ENCODE results near the gene SUMO4. TPM values are rescaled to one million over a fixed set of nuclear protein-coding genes. Genes with fewer than 3 reads are reported as not detected.

The SUMO4 gene
- total RNA-seq, 1 experiment from 2014 or later: 2.8 TPM

- CTCF ChIA-PET: no interaction called here
- H3K9me3 ChIP-seq (ENCODE audit: low read depth, low read length, poor library complexity, severe bottlenecking): no peaks in the 10 kb centered on the region
- peaks cover 24% of the 10 kb centered on the region for H3K36me3 ChIP-seq (ENCODE audit: insufficient read depth, low read length, poor library complexity, severe bottlenecking)
- peaks cover 6% of the 10 kb centered on the region for H3K4me1 ChIP-seq (ENCODE audit: insufficient read depth, low read length, poor library complexity, severe bottlenecking)
- H3K27ac ChIP-seq (ENCODE audit: low read depth, low read length, poor library complexity, severe bottlenecking): no peak overlapping the region
- no peak overlapping the region for H3K4me3 ChIP-seq (ENCODE audit: low read depth, low read length, poor library complexity, severe bottlenecking)
- intact Hi-C loops (cut with micrococcal nuclease; ENCODE audit: unreplicated experiment): no loop called here
- TF ChIP-seq EZH2 (IDR thresholded peaks at IDR 0.05; ENCODE audit: borderline replicate concordance, low read depth, low read length, poor library complexity, severe bottlenecking) (no peak), CTCF (conservative IDR thresholded peaks at IDR 0.05; ENCODE audit: low read depth, low read length) (no peak)
- no peaks in the 10 kb centered on the region for H3K27me3 ChIP-seq (replicated peaks; ENCODE audit: insufficient read depth, low read depth, low read length, poor library complexity)
- BruUV-seq (replicated peaks): no TSS peak
- POLR2A ChIA-PET (ENCODE audit: low non-redundant PET): no interaction called here
- DNase-seq (ENCODE audit: low spot score): no peak
Measured at GRCh38 chr6:149379977-149380376, 20.1 kb upstream of the SUMO4 start.

- POLR2A ChIA-PET (ENCODE audit: low non-redundant PET): no interaction called here
- DNase-seq (ENCODE audit: low spot score): no peak
- CTCF ChIA-PET: no interaction called here
- H3K27ac ChIP-seq (ENCODE audit: low read depth, low read length, poor library complexity, severe bottlenecking): no peak overlapping the region
- H3K36me3 ChIP-seq (ENCODE audit: insufficient read depth, low read length, poor library complexity, severe bottlenecking): peaks cover 24% of the 10 kb centered on the region
- BruUV-seq (replicated peaks): no TSS peak
- no peaks in the 10 kb centered on the region for H3K9me3 ChIP-seq (ENCODE audit: low read depth, low read length, poor library complexity, severe bottlenecking)
- H3K4me1 ChIP-seq (ENCODE audit: insufficient read depth, low read length, poor library complexity, severe bottlenecking): peaks cover 6% of the 10 kb centered on the region
- no peaks in the 10 kb centered on the region for H3K27me3 ChIP-seq (replicated peaks; ENCODE audit: insufficient read depth, low read depth, low read length, poor library complexity)
- intact Hi-C loops (cut with micrococcal nuclease; ENCODE audit: unreplicated experiment): no loop called here
- H3K4me3 ChIP-seq (ENCODE audit: low read depth, low read length, poor library complexity, severe bottlenecking): no peak overlapping the region
- TF ChIP-seq CTCF (conservative IDR thresholded peaks at IDR 0.05; ENCODE audit: low read depth, low read length) (no peak), EZH2 (IDR thresholded peaks at IDR 0.05; ENCODE audit: borderline replicate concordance, low read depth, low read length, poor library complexity, severe bottlenecking) (no peak)
Measured at GRCh38 chr6:149380523-149380922, 19.5 kb upstream of the SUMO4 start.

- Histone ChIP-seq H3K9me3 (ENCODE audit: low read depth, low read length, poor library complexity, severe bottlenecking) (peaks cover 13% of the 10 kb centered on the region), H3K4me1 (ENCODE audit: insufficient read depth, low read length, poor library complexity, severe bottlenecking) (no peaks in the 10 kb centered on the region), H3K27ac (ENCODE audit: low read depth, low read length, poor library complexity, severe bottlenecking) (no peak overlapping the region), H3K36me3 (ENCODE audit: insufficient read depth, low read length, poor library complexity, severe bottlenecking) (peaks cover 23% of the 10 kb centered on the region), H3K4me3 (ENCODE audit: low read depth, low read length, poor library complexity, severe bottlenecking) (no peak overlapping the region), H3K27me3 (replicated peaks; ENCODE audit: insufficient read depth, low read depth, low read length, poor library complexity) (no peaks in the 10 kb centered on the region)
- intact Hi-C loops (cut with micrococcal nuclease; ENCODE audit: unreplicated experiment): no loop called here
- CTCF ChIA-PET: no interaction called here
- no peak for DNase-seq (ENCODE audit: low spot score)
- no TSS peak for BruUV-seq (replicated peaks)
- POLR2A ChIA-PET (ENCODE audit: low non-redundant PET): no interaction called here
- TF ChIP-seq CTCF (conservative IDR thresholded peaks at IDR 0.05; ENCODE audit: low read depth, low read length) (no peak), EZH2 (IDR thresholded peaks at IDR 0.05; ENCODE audit: borderline replicate concordance, low read depth, low read length, poor library complexity, severe bottlenecking) (no peak)
Measured at GRCh38 chr6:149383371-149383770, 16.7 kb upstream of the SUMO4 start.

Data from A673 (cell line).